WTC11 (cell line): ENCODE results near the gene AK2. TPM values are rescaled to one million over a fixed set of nuclear protein-coding genes. Genes with fewer than 3 reads are reported as not detected.

Source experiments
- ATAC-seq: fragments of 200-7000 bp; cut with Tn5 transposase; 2 replicates; pipeline ENCODE4 v1.10.0; 2021; ENCODE audit warnings: mild to moderate bottlenecking, moderate library complexity
- CTCF ChIA-PET: fragments of 300-600 bp; sonication (Branson Sonifier 250); formaldehyde crosslinking; loops from one replicate; lab custom pipeline; 2021; ENCODE audit warnings: antibody characterized with exemption; lab: Charles Lee
- POLR2A ChIA-PET: fragments of 350-600 bp; sonication (Branson Sonifier 250); formaldehyde crosslinking; loops from one replicate; lab custom pipeline; 2021; ENCODE audit warnings: antibody characterized with exemption; lab: Charles Lee
- DNase-seq: peaks from one replicate; pipeline ENCODE4 v3.0.0; 2021; ENCODE audit warnings: low spot score
- H3K27ac Mint-ChIP-seq: 2 replicates; pipeline ENCODE4 v1.8.0; 2021; ENCODE audit warnings: mixed read lengths
- H3K27me3 Mint-ChIP-seq: 2 replicates; pipeline ENCODE4 v1.8.0; 2021; ENCODE audit warnings: low read depth, mild to moderate bottlenecking, moderate library complexity, mixed read lengths
- H3K36me3 Mint-ChIP-seq: 2 replicates; pipeline ENCODE4 v1.8.0; 2021; ENCODE audit warnings: mixed read lengths
- H3K4me1 Mint-ChIP-seq: 2 replicates; pipeline ENCODE4 v1.8.0; 2022; ENCODE audit warnings: mixed read lengths
- H3K4me3 Mint-ChIP-seq: 2 replicates; pipeline ENCODE4 v1.8.0; 2021; ENCODE audit warnings: mild to moderate bottlenecking, moderate library complexity, mixed read lengths
- H3K9me3 Mint-ChIP-seq: 2 replicates; pipeline ENCODE4 v1.8.0; 2021; ENCODE audit warnings: mixed read lengths
- ATF1 ChIP-seq: sonication (generic); formaldehyde crosslinking; IDR thresholded peaks from 2 replicates; pipeline ENCODE4 v1.8.1; 2023; ENCODE audit warnings: mild to moderate bottlenecking, moderate library complexity, missing genetic modification reagents
- ATF3 ChIP-seq: sonication (generic); formaldehyde crosslinking; conservative IDR thresholded peaks from 2 replicates; pipeline ENCODE4 v1.8.1; 2022; ENCODE audit warnings: mild to moderate bottlenecking, missing genetic modification reagents
- E2F5 ChIP-seq: sonication (generic); formaldehyde crosslinking; IDR thresholded peaks from 2 replicates; pipeline ENCODE4 v1.8.1; 2022; ENCODE audit warnings: mild to moderate bottlenecking, moderate library complexity, missing genetic modification reagents
- ESRRA ChIP-seq: sonication (generic); formaldehyde crosslinking; IDR thresholded peaks from 2 replicates; pipeline ENCODE4 v1.8.1; 2022; ENCODE audit warnings: mild to moderate bottlenecking, missing genetic modification reagents, borderline replicate concordance
- FOXK1 ChIP-seq: sonication (generic); formaldehyde crosslinking; IDR thresholded peaks from 2 replicates; pipeline ENCODE4 v1.8.0; 2022; ENCODE audit warnings: mild to moderate bottlenecking, moderate library complexity, missing genetic modification reagents
- FOXP1 ChIP-seq: sonication (generic); formaldehyde crosslinking; IDR thresholded peaks from 2 replicates; pipeline ENCODE4 v1.8.0; 2022; ENCODE audit warnings: missing genetic modification reagents, mild to moderate bottlenecking, moderate library complexity, borderline replicate concordance
- JAZF1 ChIP-seq: fragments of 250-450 bp; sonication (Bioruptor Pico); IDR thresholded peaks from 2 replicates; pipeline ENCODE4 v1.9.0; 2021; ENCODE audit warnings: moderate library complexity, mild to moderate bottlenecking, inconsistent platforms
- KAT7 ChIP-seq: sonication (generic); formaldehyde crosslinking; IDR thresholded peaks from 2 replicates; pipeline ENCODE4 v1.8.1; 2023; ENCODE audit warnings: missing genetic modification reagents, mild to moderate bottlenecking, borderline replicate concordance
- MXD4 ChIP-seq: fragments of 250-450 bp; sonication (Bioruptor Pico); IDR thresholded peaks from 2 replicates; pipeline ENCODE4 v1.8.0; 2021; ENCODE audit warnings: mild to moderate bottlenecking, moderate library complexity, borderline replicate concordance
- RORB ChIP-seq: fragments of 250-450 bp; sonication (Bioruptor Pico); IDR thresholded peaks from 2 replicates; pipeline ENCODE4 v1.9.0; 2021; ENCODE audit warnings: mild to moderate bottlenecking
- SMAD4 ChIP-seq: sonication (generic); formaldehyde crosslinking; IDR thresholded peaks from 2 replicates; pipeline ENCODE4 v1.8.0; 2022; ENCODE audit warnings: mild to moderate bottlenecking, missing genetic modification reagents
- SOX15 ChIP-seq: fragments of 250-450 bp; sonication (Bioruptor Pico); IDR thresholded peaks from 2 replicates; pipeline ENCODE4 v1.9.0; 2021; ENCODE audit warnings: mild to moderate bottlenecking
- ZNF138 ChIP-seq: sonication (generic); formaldehyde crosslinking; conservative IDR thresholded peaks from 2 replicates; pipeline ENCODE4 v1.8.1; 2022; ENCODE audit warnings: mild to moderate bottlenecking, moderate library complexity, missing genetic modification reagents
- ZNF232 ChIP-seq: sonication (generic); formaldehyde crosslinking; IDR thresholded peaks from 2 replicates; pipeline ENCODE4 v1.8.0; 2022; ENCODE audit warnings: mild to moderate bottlenecking, missing genetic modification reagents
- ZNF263 ChIP-seq: sonication (generic); formaldehyde crosslinking; IDR thresholded peaks from 2 replicates; pipeline ENCODE4 v1.8.1; 2022; ENCODE audit warnings: low read depth, mild to moderate bottlenecking, moderate library complexity, missing genetic modification reagents
- total RNA-seq: library from RNA; stranded (reverse); gene quantifications from 3 replicates; pipeline ENCODE4 v1.2.3, GENCODE V29; 2021
- TF ChIP-seq, protein P1 (sequence below): fragments of 250-450 bp; sonication (Bioruptor Pico); IDR thresholded peaks from 2 replicates; pipeline ENCODE4 v2.1.2; 2022; ENCODE audit warnings: mild to moderate bottlenecking, moderate library complexity
- TF ChIP-seq, protein P2 (sequence below): sonication (generic); formaldehyde crosslinking; IDR thresholded peaks from 2 replicates; pipeline ENCODE4 v1.8.1; 2022; ENCODE audit warnings: low read depth, mild to moderate bottlenecking, moderate library complexity, missing genetic modification reagents, borderline replicate concordance
- TF ChIP-seq, protein P3 (sequence below): sonication (generic); formaldehyde crosslinking; IDR thresholded peaks from 2 replicates; pipeline ENCODE4 v1.8.1; 2022; ENCODE audit warnings: missing genetic modification reagents, borderline replicate concordance
- TF ChIP-seq, protein P4 (sequence below): fragments of 250-450 bp; sonication (Bioruptor Pico); conservative IDR thresholded peaks from 2 replicates; pipeline ENCODE4 v1.9.0; 2021; ENCODE audit warnings: mild to moderate bottlenecking

The AK2 gene
- total RNA-seq, 1 experiment from 2014 or later: 124 TPM

- no peak overlapping the region for H3K27ac Mint-ChIP-seq
- H3K27me3 Mint-ChIP-seq: peaks cover 13% of the 10 kb centered on the region
- DNase-seq (no peak), ATAC-seq (no peak)
- no peak overlapping the region for H3K4me3 Mint-ChIP-seq
- H3K9me3 Mint-ChIP-seq: no peaks in the 10 kb centered on the region
- CTCF ChIA-PET: interaction anchor here (0.6 to 1.0 kb wide), 3 partner anchors 40 to 89 kb away, joined by 3 read pairs; no protein-coding TSS in a partner anchor
- no peaks in the 10 kb centered on the region for H3K36me3 Mint-ChIP-seq
- POLR2A ChIA-PET: no interaction called here
- peaks cover 31% of the 10 kb centered on the region for H3K4me1 Mint-ChIP-seq
- TF ChIP-seq ZNF232 (no peak), ZNF263 (CRISPR knock-in tag) (no peak), JAZF1 (CRISPR knock-in tag) (no peak), ESRRA (CRISPR knock-in tag) (no peak), MXD4 (CRISPR knock-in tag) (no peak), KAT7 (CRISPR knock-in tag) (no peak), FOXK1 (CRISPR knock-in tag) (no peak), SOX15 (CRISPR knock-in tag) (no peak), SMAD4 (CRISPR knock-in tag) (no peak), FOXP1 (CRISPR knock-in tag) (no peak), RORB (CRISPR knock-in tag) (no peak), E2F5 (no peak), ZNF138 (no peak), ATF1 (CRISPR knock-in tag) (no peak), ATF3 (CRISPR knock-in tag) (no peak)
- TF ChIP-seq, protein P1, sequence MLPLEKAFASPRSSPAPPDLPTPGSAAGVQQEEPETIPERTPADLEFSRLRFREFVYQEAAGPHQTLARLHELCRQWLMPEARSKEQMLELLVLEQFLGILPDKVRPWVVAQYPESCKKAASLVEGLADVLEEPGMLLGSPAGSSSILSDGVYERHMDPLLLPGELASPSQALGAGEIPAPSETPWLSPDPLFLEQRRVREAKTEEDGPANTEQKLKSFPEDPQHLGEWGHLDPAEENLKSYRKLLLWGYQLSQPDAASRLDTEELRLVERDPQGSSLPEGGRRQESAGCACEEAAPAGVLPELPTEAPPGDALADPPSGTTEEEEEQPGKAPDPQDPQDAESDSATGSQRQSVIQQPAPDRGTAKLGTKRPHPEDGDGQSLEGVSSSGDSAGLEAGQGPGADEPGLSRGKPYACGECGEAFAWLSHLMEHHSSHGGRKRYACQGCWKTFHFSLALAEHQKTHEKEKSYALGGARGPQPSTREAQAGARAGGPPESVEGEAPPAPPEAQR (CRISPR knock-in tag): no peak
- TF ChIP-seq, protein P2, sequence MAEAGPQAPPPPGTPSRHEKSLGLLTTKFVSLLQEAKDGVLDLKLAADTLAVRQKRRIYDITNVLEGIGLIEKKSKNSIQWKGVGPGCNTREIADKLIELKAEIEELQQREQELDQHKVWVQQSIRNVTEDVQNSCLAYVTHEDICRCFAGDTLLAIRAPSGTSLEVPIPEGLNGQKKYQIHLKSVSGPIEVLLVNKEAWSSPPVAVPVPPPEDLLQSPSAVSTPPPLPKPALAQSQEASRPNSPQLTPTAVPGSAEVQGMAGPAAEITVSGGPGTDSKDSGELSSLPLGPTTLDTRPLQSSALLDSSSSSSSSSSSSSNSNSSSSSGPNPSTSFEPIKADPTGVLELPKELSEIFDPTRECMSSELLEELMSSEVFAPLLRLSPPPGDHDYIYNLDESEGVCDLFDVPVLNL: no peak
- TF ChIP-seq, protein P3, sequence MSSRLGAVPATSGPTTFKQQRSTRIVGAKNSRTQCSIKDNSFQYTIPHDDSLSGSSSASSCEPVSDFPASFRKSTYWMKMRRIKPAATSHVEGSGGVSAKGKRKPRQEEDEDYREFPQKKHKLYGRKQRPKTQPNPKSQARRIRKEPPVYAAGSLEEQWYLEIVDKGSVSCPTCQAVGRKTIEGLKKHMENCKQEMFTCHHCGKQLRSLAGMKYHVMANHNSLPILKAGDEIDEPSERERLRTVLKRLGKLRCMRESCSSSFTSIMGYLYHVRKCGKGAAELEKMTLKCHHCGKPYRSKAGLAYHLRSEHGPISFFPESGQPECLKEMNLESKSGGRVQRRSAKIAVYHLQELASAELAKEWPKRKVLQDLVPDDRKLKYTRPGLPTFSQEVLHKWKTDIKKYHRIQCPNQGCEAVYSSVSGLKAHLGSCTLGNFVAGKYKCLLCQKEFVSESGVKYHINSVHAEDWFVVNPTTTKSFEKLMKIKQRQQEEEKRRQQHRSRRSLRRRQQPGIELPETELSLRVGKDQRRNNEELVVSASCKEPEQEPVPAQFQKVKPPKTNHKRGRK (CRISPR knock-in tag): no peak
- TF ChIP-seq, protein P4, sequence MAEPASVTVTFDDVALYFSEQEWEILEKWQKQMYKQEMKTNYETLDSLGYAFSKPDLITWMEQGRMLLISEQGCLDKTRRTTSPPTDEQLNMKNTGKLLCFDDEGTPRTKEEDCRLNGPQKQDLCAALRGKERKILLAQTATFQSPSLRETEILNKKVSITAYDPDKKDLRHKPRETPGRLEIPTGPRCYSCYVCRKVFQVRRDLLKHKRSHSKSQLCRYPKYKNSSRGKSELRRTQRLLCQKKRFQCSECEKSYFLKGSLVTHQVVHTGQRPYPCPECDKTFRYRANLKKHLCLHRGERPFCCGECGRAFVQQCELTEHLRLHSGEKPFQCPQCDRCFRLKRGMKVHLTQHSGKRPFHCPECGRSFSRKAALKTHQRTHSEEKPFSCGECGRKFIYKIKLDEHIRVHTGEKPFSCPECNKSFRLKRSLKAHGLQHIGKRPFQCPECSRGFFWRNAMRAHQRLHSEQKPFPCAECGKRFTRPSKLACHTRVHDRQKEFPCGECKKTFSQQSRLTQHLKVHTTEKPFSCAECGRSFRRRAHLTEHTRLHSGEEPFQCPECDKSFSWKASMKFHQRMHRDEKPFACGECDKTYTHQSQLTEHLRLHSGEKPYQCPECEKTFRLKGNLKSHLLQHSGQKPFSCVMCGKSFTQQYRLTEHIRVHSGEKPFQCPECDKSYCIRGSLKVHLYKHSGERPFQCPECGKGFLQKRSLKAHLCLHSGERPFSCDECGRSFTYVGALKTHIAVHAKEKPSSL (CRISPR knock-in tag): no peak
Observed at GRCh38 chr1:32960819-32961355, 75.8 kb downstream of the AK2 start.
